SK-N-SH (cell line): Measurements from ENCODE around the gene ARHGAP15. TPM values are rescaled to one million over a fixed set of nuclear protein-coding genes. Genes with fewer than 3 reads are reported as not detected.

ENCODE experiments used
- CTCF ChIA-PET: fragments of 300-600, 350-600 bp; formaldehyde crosslinking; extraction: SDS; loops from one replicate; lab custom pipeline; 2021; lab: Yijun Ruan, JAX
- POLR2A ChIA-PET: fragments of 350-600 bp; sonication (Branson Sonifier 250); formaldehyde crosslinking; extraction: SDS; loops from one replicate; lab custom pipeline; 2020; ENCODE audit warnings: antibody characterized with exemption, inconsistent platforms; lab: Yijun Ruan, JAX
- DNase-seq: peaks from one replicate; pipeline ENCODE4 v3.0.0; 2012
- H2AFZ ChIP-seq: fragments of 200-600 bp; sonication (generic); 2 replicates; pipeline ENCODE4 v1.8.1; 2016; ENCODE audit warnings: antibody characterized with exemption, mild to moderate bottlenecking, low read depth
- H3F3A ChIP-seq: fragments of 200-600 bp; sonication (generic); replicated peaks from 2 replicates; pipeline ENCODE3; 2016; ENCODE audit warnings: antibody characterized with exemption, mild to moderate bottlenecking; ENCODE audit not compliant: insufficient read depth
- H3K27ac ChIP-seq, 2 experiments: fragments of 200-500 bp in 1 of 2; fragments of 200-600 bp in 1 of 2; sonication (Bioruptor generic) in 1 of 2; sonication (generic), shearing (Covaris generic) in 1 of 2; 2 replicates each; pipeline versions ENCODE4 v1.5.1 to v1.6.1; 2014 to 2016; ENCODE audit warnings: low read depth in 2 of 2, inconsistent platforms in 1 of 2, low read length in 1 of 2, mild to moderate bottlenecking in 1 of 2, mixed read lengths in 1 of 2
- H3K27me3 ChIP-seq: fragments of 200-600 bp; sonication (generic), shearing (Covaris generic); 2 replicates; pipeline ENCODE4 v1.6.1; 2016; ENCODE audit warnings: mixed run types; ENCODE audit not compliant: insufficient read depth
- H3K36me3 ChIP-seq, 2 experiments: fragments of 200-500 bp in 1 of 2; fragments of 200-600 bp in 1 of 2; sonication (Bioruptor generic) in 1 of 2; sonication (generic) in 1 of 2; replicated peaks in 1 of 2; 2 replicates each; pipeline versions ENCODE3 to v1.5.1; 2014 to 2016; ENCODE audit warnings: low read length in 1 of 2, mild to moderate bottlenecking in 1 of 2; ENCODE audit not compliant: insufficient read depth in 2 of 2, control insufficient read depth in 1 of 2
- H3K4me1 ChIP-seq, 2 experiments: fragments of 200-500 bp in 1 of 2; fragments of 200-600 bp in 1 of 2; sonication (Bioruptor generic) in 1 of 2; sonication (generic), shearing (Covaris generic) in 1 of 2; 2 replicates each; pipeline versions ENCODE4 v1.5.1 to v1.6.1; 2014 to 2016; ENCODE audit warnings: low read depth in 1 of 2, low read length in 1 of 2, mixed run types in 1 of 2; ENCODE audit not compliant: insufficient read depth in 2 of 2, control insufficient read depth in 1 of 2
- H3K4me2 ChIP-seq: fragments of 200-600 bp; sonication (generic), shearing (Covaris generic); 2 replicates; pipeline ENCODE4 v1.6.1; 2017; ENCODE audit warnings: mixed run types
- H3K4me3 ChIP-seq, 2 experiments: fragments of 200-500 bp in 1 of 2; fragments of 200-600 bp in 1 of 2; sonication (Bioruptor generic) in 1 of 2; sonication (generic), shearing (Covaris generic) in 1 of 2; 2 replicates each; pipeline versions ENCODE4 v1.5.1 to v1.8.1; 2014 to 2016; ENCODE audit warnings: low read depth in 2 of 2, inconsistent platforms in 1 of 2, low read length in 1 of 2, mild to moderate bottlenecking in 1 of 2, mixed read lengths in 1 of 2, moderate library complexity in 1 of 2
- H3K79me2 ChIP-seq: fragments of 200-600 bp; sonication (generic); 2 replicates; pipeline ENCODE4 v1.8.1; 2017; ENCODE audit warnings: mild to moderate bottlenecking; ENCODE audit not compliant: insufficient read depth
- H3K9ac ChIP-seq: fragments of 200-600 bp; sonication (generic); 2 replicates; pipeline ENCODE4 v1.6.1; 2017; ENCODE audit warnings: mixed run types
- H3K9me2 ChIP-seq: fragments of 200-600 bp; sonication (generic); 2 replicates; pipeline ENCODE4 v1.6.1; 2017; ENCODE audit warnings: mixed run types
- H3K9me3 ChIP-seq: fragments of 200-600 bp; sonication (generic); 2 replicates; pipeline ENCODE4 v1.6.1; 2017; ENCODE audit warnings: mixed run types, mild to moderate bottlenecking, moderate library complexity
- H4K20me1 ChIP-seq: fragments of 200-600 bp; sonication (generic); 2 replicates; pipeline ENCODE4 v1.6.1; 2017; ENCODE audit warnings: mild to moderate bottlenecking, mixed run types; ENCODE audit not compliant: insufficient read depth
- EZH2phosphoT487 ChIP-seq: fragments of 200-600 bp; sonication (generic); IDR thresholded peaks from 2 replicates; pipeline ENCODE4 v1.6.1; 2017; ENCODE audit warnings: low read depth, mixed run types, mild to moderate bottlenecking, antibody characterized with exemption, moderate library complexity, borderline replicate concordance
- FOXM1 ChIP-seq: IDR thresholded peaks from 2 replicates; pipeline ENCODE4 v1.4.0; 2012; ENCODE audit warnings: low read depth, mild to moderate bottlenecking
- GABPA ChIP-seq: IDR thresholded peaks from 2 replicates; pipeline ENCODE4 v1.4.0; 2012; ENCODE audit warnings: low read depth, mild to moderate bottlenecking
- JUND ChIP-seq: IDR thresholded peaks from 2 replicates; pipeline ENCODE4 v1.4.0; 2012
- MEF2A ChIP-seq: IDR thresholded peaks from 2 replicates; pipeline ENCODE4 v1.4.0; 2012; ENCODE audit warnings: low read depth, borderline replicate concordance
- MXI1 ChIP-seq: IDR thresholded peaks from 2 replicates; pipeline ENCODE4 v1.6.1; 2012; ENCODE audit warnings: mild to moderate bottlenecking, low read depth, low read length, improper control_type of control experiment
- NRF1 ChIP-seq: IDR thresholded peaks from 2 replicates; pipeline ENCODE4 v1.6.1; 2012; ENCODE audit warnings: low read depth, mild to moderate bottlenecking, low read length
- RAD21 ChIP-seq: IDR thresholded peaks from 2 replicates; pipeline ENCODE4 v1.6.1; 2012; ENCODE audit warnings: mild to moderate bottlenecking, low read length
- RCOR1 ChIP-seq: fragments of 150-350 bp; IDR thresholded peaks from 2 replicates; pipeline ENCODE4 v1.6.1; 2017; ENCODE audit warnings: antibody characterized with exemption, low read length
- SIN3A ChIP-seq: IDR thresholded peaks from 2 replicates; pipeline ENCODE4 v1.6.1; 2012; ENCODE audit warnings: low read depth, mild to moderate bottlenecking, low read length, moderate library complexity, borderline replicate concordance
- SMC3 ChIP-seq: IDR thresholded peaks from 2 replicates; pipeline ENCODE4 v1.6.1; 2012; ENCODE audit warnings: low read depth, low read length, improper control_type of control experiment
- WGBS: methylation state at CpG from one replicate; pipeline ENCODE4 v1.1.6; 2017; ENCODE audit warnings: low lambda C conversion rate; 5-methylcytosine and 5-hydroxymethylcytosine counted together
- polyA plus RNA-seq, 3 experiments: library from polyadenylated mRNA; depleted of rRNA; stranded (reverse); fragments of >200 nt; gene quantifications; 2 replicates each; pipeline ENCODE4 v1.2.3, GENCODE V29; 2012
- TF ChIP-seq, protein P1 (sequence below): IDR thresholded peaks from 2 replicates; pipeline ENCODE4; 2012
- TF ChIP-seq, protein P2 (sequence below): fragments of 150-350 bp; IDR thresholded peaks from 2 replicates; pipeline ENCODE4 v1.6.1; 2017; ENCODE audit warnings: antibody characterized with exemption, low read length, low read depth, borderline replicate concordance
- TF ChIP-seq, protein P3 (sequence below): IDR thresholded peaks from 2 replicates; pipeline ENCODE4 v1.6.1; 2012; ENCODE audit warnings: mild to moderate bottlenecking, low read depth, low read length, moderate library complexity
- TF ChIP-seq, protein P4 (sequence below): fragments of 200-600 bp; sonication (generic); IDR thresholded peaks from 2 replicates; pipeline ENCODE4 v1.6.1; 2017; ENCODE audit warnings: antibody characterized with exemption, mild to moderate bottlenecking, moderate library complexity

ARHGAP15 gene
- polyA plus RNA-seq, 1 of the 3 experiments (the other 2 are of a cell fraction) = not detected

DNA sequence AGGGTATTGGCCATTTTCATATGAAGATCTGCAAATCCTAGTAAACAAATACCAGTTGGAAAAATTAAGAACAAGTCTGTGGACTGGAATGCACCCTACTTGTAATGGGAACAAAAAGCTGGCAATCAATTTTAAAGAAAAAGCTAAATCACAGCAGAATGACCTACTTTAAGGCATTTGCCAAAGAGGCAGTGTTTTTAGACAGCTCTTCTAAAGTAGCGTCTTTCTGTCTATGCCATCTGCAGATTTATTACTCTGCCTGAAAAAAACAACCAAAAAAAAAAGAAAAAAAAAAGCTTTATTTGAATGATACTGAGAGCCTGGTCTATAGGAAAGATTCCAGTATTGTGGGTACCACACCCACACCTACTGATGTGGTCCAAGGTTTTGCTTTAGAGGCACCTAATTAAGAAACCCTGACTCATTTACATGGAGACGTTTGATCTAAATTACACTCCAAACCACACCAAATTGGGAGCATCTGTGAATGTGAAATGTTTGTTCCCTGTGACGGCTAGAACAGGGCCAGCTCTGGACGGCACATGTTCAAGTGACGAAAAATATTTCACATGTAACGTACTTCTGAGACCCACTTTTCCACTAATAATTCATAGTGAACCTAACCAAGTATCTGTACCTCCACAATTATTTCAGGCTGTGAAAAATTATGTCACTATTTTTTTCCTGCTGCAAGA is 597.1 kb downstream of the ARHGAP15 start:
- no peak overlapping the region for H3K4me3 ChIP-seq
- no peaks in the 10 kb centered on the region for H3K79me2 ChIP-seq
- H3K9me3 ChIP-seq = no peaks in the 10 kb centered on the region
- no peak overlapping the region for H3K9ac ChIP-seq
- POLR2A ChIA-PET = no interaction called here
- H3K27ac ChIP-seq = no peak overlapping the region
- H3K9me2 ChIP-seq = no peaks in the 10 kb centered on the region
- H3K36me3 ChIP-seq = no peaks in the 10 kb centered on the region
- no peak overlapping the region for H3K4me2 ChIP-seq
- DNase-seq = no peak
- TF ChIP-seq EZH2phosphoT487 (no peak), SMC3 (no peak), FOXM1 (no peak), NRF1 (no peak), MXI1 (no peak), RAD21 (no peak), RCOR1 (no peak), MEF2A (no peak), JUND (no peak), GABPA (no peak), SIN3A (no peak)
- TF ChIP-seq, protein P1, sequence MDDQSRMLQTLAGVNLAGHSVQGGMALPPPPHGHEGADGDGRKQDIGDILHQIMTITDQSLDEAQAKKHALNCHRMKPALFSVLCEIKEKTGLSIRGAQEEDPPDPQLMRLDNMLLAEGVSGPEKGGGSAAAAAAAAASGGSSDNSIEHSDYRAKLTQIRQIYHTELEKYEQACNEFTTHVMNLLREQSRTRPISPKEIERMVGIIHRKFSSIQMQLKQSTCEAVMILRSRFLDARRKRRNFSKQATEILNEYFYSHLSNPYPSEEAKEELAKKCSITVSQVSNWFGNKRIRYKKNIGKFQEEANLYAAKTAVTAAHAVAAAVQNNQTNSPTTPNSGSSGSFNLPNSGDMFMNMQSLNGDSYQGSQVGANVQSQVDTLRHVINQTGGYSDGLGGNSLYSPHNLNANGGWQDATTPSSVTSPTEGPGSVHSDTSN = no peak
- TF ChIP-seq, protein P2, sequence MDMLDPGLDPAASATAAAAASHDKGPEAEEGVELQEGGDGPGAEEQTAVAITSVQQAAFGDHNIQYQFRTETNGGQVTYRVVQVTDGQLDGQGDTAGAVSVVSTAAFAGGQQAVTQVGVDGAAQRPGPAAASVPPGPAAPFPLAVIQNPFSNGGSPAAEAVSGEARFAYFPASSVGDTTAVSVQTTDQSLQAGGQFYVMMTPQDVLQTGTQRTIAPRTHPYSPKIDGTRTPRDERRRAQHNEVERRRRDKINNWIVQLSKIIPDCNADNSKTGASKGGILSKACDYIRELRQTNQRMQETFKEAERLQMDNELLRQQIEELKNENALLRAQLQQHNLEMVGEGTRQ = no peak
- TF ChIP-seq, protein P3, sequence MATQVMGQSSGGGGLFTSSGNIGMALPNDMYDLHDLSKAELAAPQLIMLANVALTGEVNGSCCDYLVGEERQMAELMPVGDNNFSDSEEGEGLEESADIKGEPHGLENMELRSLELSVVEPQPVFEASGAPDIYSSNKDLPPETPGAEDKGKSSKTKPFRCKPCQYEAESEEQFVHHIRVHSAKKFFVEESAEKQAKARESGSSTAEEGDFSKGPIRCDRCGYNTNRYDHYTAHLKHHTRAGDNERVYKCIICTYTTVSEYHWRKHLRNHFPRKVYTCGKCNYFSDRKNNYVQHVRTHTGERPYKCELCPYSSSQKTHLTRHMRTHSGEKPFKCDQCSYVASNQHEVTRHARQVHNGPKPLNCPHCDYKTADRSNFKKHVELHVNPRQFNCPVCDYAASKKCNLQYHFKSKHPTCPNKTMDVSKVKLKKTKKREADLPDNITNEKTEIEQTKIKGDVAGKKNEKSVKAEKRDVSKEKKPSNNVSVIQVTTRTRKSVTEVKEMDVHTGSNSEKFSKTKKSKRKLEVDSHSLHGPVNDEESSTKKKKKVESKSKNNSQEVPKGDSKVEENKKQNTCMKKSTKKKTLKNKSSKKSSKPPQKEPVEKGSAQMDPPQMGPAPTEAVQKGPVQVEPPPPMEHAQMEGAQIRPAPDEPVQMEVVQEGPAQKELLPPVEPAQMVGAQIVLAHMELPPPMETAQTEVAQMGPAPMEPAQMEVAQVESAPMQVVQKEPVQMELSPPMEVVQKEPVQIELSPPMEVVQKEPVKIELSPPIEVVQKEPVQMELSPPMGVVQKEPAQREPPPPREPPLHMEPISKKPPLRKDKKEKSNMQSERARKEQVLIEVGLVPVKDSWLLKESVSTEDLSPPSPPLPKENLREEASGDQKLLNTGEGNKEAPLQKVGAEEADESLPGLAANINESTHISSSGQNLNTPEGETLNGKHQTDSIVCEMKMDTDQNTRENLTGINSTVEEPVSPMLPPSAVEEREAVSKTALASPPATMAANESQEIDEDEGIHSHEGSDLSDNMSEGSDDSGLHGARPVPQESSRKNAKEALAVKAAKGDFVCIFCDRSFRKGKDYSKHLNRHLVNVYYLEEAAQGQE = no peak
- TF ChIP-seq, protein P4, sequence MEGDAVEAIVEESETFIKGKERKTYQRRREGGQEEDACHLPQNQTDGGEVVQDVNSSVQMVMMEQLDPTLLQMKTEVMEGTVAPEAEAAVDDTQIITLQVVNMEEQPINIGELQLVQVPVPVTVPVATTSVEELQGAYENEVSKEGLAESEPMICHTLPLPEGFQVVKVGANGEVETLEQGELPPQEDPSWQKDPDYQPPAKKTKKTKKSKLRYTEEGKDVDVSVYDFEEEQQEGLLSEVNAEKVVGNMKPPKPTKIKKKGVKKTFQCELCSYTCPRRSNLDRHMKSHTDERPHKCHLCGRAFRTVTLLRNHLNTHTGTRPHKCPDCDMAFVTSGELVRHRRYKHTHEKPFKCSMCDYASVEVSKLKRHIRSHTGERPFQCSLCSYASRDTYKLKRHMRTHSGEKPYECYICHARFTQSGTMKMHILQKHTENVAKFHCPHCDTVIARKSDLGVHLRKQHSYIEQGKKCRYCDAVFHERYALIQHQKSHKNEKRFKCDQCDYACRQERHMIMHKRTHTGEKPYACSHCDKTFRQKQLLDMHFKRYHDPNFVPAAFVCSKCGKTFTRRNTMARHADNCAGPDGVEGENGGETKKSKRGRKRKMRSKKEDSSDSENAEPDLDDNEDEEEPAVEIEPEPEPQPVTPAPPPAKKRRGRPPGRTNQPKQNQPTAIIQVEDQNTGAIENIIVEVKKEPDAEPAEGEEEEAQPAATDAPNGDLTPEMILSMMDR = no peak
- H3K27me3 ChIP-seq = no peaks in the 10 kb centered on the region
- H4K20me1 ChIP-seq = no peaks in the 10 kb centered on the region
- no peak overlapping the region for H2AFZ ChIP-seq
- H3K4me1 ChIP-seq = no peaks in the 10 kb centered on the region; a peak in 1 of 4 replicates
- WGBS = 77% methylated on average over 6 of the region's 6 CpGs
- CTCF ChIA-PET = interaction anchor here (0.6 kb wide), 1 partner anchor 798 kb away, joined by 3 read pairs; no protein-coding TSS in a partner anchor
- no peaks in the 10 kb centered on the region for H3F3A ChIP-seq
